HUDEP-2 (cell line): Measurements from ENCODE around the gene NHLH1.
"Not testable (repeated sequence)": the region's sequence is repeated elsewhere in the genome, so short reads cannot be mapped to it uniquely, and the experiment has no call there.

Source experiments
- DNase-seq, 76 experiments: peaks; one replicate each; lab custom pipeline; 2025; ENCODE audit not compliant: unreplicated experiment in 76 of 76; lab: John Stamatoyannopoulos, UW

The NHLH1 gene

DNA sequence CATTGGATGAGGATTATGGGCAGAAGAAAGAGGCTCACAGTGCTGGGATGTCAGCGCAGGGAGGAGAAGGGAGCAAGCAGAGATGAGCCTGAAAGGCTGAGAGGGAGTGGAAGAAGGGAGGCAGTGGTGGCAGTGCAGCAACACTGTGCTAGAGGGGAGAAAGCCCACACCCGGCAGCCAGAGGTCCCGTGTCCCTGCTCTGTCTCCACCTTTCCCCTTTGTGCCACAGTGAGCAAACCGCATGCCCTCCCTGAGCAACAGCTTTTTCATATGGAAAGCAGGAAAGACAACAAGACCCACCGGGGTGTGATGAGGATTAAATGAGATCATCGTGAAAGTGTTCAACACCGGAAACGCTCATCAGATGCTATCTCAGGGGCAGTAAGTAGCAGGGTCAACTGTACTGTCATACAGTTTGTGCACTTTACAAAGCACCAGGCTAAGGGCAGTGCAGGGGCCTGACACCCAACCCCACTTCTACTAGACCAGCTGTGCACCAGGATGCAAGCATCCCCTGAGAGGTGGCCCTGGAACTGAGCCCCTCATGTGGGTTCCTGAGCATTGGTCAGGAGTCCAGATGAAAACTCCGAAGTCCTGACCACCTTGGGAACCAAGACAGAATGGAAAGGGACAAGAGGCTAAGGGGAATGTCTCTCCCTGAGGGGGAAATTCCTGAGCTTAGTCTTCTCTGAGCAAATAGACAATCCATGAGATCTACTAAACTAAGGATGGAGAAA is 9.1 kb downstream of the NHLH1 start:
- DNase-seq = peak in 1 of 76 experiments; percentile 5

GRCh38 chr1:160376525-160377131 is 9.8 kb downstream of the NHLH1 start:
- peak in 32 of 76 experiments; percentile 7 to 62 (median 28) for DNase-seq

DNA sequence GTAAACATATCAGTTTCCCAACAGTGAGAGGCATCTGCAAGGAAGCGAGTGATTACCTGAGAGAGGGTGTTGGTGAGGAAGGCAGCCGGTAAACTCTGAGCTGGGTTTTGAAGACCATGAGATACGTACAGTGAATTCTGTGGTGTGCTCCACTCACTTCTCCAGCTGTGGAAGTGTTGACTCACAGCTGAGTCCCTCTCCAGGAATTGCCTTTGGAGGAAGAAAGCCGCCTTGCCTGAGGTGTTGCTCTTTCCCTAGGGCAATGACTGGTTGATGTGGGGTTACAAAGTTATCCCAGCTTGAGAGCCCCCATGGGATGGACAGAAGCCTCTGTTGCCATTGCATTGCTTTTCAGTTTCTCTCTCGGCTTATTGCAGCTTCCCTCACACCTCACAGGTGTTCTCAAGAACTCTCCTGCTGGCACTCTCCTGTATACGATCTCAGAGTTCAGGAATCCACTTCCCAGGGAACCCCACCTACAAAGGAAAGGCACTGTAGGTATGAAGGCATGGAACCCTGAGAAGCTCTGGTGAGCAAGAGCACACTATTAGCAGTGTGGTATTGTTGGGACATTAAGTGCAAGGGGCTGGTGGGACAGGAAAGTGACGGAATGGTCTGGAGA is 10.8 kb downstream of the NHLH1 start:
- DNase-seq = no peak

GRCh38 chr1:160384812-160385211 is 17.9 kb downstream of the NHLH1 start:
- DNase-seq = not testable (repeated sequence)

DNA sequence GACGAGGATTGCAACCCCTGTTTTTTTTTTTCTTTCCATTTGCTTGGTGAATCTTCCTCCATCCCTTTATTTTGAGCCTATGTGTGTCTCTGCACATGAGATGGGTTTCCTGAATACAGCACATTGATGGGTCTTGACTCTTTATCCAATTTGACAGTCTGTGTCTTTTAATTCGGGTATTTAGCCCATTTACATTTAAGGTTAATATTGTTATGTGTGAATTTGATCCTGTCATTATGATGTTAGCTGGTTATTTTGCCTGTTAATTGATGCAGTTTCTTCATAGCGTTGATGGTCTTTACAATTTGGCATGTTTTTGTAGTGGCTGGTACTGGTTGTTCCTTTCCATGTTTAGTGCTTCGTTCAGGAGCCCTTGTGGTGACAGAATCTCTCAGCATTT is 21.5 kb downstream of the NHLH1 start:
- DNase-seq = not testable (repeated sequence)

GRCh38 chr1:160394673-160395072 is 27.8 kb downstream of the NHLH1 start:
- DNase-seq = no peak

GRCh38 chr1:160397651-160398050 is 30.8 kb downstream of the NHLH1 start:
- no peak for DNase-seq

- DNase-seq = no peak
Measured at GRCh38 chr1:160398823-160399222, 32.0 kb downstream of the NHLH1 start.

GRCh38 chr1:160399544-160400222 is 32.8 kb downstream of the NHLH1 start:
- DNase-seq = no peak

DNA sequence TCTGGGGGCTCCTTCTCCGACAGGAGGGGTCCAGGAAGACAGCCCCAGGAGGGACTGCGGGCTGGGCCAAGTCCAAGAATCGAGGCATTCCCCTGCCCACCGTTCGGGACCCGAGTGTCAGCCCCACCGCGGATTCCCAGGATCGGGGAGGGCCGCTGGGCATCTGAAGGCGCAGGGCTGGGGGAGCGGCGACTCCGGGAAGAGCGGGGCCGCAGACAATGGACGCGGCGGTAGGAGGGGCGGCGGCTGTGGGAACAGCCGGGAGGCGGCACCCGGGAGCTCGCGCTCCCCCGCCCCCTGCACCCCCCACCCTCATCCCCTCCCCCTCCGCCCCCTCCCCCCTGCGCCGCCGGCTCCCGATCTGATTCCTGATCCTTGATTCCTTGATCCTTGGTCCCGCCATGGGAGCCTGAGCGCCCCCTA is 33.4 kb downstream of the NHLH1 start, which contains the start of gene VANGL2:
TSS of gene VANGL2 (plus strand) at position 342 of the 423 bp plus-strand sequence. CDS start 15,274 bp downstream, outside the sequence.
- peak in 10 of 76 experiments; percentile 4 to 41 (median 14) for DNase-seq

DNA sequence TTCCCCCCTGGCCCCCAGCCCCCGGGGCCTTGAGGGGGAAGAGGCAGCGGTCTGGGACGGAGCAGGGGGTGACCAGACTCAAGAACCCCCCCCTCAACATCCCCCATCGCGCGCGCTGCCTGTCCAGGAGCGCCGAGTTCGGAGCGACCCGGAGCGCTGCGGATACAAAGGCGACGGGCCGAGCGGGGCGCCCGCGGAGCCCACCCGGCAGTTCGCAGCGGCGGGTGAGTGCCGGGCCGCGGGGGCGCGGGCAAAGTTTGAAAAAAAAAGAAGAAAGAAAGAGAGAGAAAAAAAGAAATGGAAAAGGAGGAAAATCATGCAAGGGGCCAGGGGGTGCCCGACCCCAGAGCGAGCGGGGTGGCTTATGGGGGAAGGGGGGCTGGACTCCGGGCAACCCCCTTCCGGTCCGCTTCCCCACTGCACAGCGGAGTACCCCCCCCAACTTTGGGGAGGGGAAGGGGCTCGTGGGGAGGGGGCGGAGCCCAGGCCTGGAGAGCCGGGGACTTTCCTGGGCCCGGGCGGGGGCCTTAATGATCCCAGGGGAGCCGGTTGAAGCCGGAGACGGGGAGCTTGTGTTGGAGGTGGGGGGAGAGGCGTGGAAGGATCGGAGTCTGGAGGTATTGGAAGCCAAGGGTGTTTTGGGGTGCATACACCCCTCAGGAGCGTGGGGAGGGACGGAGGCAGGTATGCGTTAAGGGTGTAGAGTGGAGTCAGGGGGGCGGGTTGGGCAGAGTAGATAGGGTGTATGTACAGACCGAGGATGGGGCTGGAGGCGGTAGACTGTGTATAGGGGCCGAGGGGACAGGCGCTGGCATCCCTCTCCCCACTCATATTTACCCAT is 34.0 kb downstream of the NHLH1 start:
- DNase-seq = no peak

GRCh38 chr1:160401487-160401805 is 34.6 kb downstream of the NHLH1 start:
- no peak for DNase-seq

DNA sequence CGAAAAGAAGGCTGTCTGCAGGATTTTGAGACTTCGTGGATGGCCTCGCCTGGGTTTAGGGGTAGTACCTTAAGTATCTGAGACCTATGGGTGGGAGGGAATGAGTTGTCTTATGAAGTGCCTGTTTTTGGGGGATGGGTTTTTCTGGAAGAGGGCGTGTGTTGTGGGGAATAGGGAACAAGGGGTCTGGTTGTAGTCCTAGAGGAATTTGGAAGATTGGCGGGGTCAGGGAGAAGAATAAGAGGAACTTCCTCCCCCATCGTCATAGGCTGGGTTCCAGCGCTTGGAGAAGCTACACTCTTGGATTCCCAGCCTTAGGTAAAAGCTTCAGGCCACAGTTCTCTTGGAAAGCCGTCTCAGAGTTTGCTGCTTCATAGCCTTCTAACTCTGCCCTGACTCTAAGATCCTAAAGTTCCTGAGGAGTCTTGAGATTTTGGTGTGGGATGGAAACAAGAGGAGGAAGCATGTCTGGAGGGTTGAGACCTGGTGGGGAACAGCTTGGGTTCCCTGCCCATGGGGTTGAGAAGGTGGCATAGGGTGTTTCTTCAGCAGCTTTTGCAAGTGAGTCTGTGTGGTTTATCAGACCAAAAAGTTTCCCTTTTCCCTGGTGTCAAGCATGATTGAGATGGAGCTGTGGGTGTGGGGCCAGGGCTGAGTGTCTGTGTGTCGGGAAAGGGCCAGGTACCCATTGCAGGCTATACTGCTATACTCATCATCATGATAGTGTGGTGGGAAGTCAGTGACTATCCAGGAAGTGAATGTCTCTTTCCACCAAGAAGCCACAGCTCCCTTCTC is 35.3 kb downstream of the NHLH1 start:
- no peak for DNase-seq

DNA sequence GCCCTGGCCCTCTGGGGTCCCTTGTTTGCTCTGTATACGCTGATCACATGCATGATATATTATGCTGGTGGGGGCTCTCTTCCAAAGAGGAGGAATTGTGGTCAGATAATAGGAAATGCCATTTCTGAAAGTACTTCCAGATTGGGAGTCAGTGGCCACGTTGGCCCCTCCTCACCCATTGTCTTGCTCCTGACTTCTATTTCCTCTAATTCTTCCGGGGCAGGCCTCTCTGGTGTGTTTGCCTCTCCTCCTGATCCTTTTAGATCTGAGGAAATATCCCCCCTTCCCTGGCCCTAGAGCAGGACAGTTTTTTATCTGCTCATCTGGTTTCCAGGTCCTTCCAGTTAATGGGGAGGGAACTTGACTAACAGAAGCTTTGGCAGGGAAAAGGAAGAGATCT is 36.4 kb downstream of the NHLH1 start:
- DNase-seq = no peak

DNA sequence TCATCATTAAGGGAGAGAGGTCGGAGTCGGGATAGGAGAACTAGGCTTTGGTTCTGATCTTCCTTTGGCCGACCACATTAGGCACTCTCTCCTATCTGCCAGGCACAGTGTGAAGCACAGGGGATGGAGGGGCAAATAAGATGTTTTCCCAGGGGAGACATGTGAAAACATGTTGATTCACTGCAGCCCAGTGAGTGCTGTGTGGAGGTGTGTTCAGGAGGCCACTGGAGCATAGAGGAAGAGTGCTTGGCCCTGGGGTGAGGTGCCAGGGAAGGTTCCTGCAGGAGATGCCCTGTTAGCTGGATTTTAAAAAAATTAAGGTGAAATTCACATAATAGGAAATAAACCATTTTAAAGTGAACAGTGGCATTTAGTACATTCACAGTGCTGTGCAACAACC is 37.2 kb downstream of the NHLH1 start:
- DNase-seq = no peak

- DNase-seq = no peak
Measured at GRCh38 chr1:160405331-160405877, 38.5 kb downstream of the NHLH1 start.

DNA sequence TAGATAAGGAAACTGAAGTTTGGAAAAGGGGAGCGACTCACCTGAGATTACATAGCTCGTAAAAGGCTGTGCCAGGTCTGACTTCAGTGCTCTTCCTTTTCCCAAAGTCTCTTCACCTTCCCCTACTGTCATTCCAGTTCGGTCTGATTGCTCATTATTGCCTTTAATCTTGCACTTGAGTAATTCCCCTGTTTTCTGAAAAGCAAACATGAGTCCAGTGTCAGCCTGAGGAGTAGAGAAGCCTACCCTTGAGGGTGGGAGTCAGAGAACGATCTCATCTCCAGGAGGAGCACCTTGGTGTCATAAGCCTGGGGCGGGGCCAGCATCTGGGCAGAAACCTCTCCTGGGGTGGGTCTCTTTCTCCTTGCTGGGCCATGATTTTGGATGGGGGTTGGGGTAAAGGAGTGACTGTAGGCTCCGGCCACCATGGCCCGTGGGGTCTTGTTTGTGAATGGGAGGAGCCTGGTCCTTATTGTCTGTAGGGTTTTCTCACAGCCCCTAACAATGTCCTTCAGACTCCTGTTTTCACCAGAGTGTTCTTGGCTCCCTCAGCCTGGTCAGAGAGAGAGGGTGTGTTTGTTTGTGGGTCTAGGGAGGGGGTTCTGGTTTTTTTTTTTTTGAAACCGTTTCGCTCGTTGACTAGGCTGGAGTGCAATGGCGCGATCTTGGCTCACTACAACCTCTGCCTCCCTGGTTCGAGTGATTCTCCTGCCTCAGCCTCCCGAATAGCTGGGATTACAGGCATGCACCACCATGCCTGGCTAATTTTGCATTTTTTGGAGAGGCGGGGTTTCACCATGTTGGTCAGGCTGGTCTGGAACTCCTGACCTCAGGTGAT is 39.5 kb downstream of the NHLH1 start:
- no peak for DNase-seq
